Loucy (cell line): ENCODE measurements around the gene PDILT.

ENCODE experiments used
- H2AFZ ChIP-seq: fragments of 200-600 bp; sonication (generic); 2 replicates; pipeline ENCODE4 v1.6.0; 2016; ENCODE audit warnings: antibody characterized with exemption, mild to moderate bottlenecking, low read length, moderate library complexity
- H3F3A ChIP-seq: fragments of 200-600 bp; 2 replicates; pipeline ENCODE4 v1.6.0; 2016; ENCODE audit warnings: antibody characterized with exemption, low read depth, mild to moderate bottlenecking
- H3K27me3 ChIP-seq: fragments of 200-600 bp; sonication (generic); 2 replicates; pipeline ENCODE4 v1.6.1; 2014; ENCODE audit warnings: low read length, mild to moderate bottlenecking; ENCODE audit not compliant: insufficient read depth, poor library complexity, severe bottlenecking
- H3K36me3 ChIP-seq: fragments of 200-600 bp; sonication (generic); 2 replicates; pipeline ENCODE4 v1.6.1; 2016; ENCODE audit warnings: low read length; ENCODE audit not compliant: insufficient read depth
- H3K4me1 ChIP-seq: fragments of 200-600 bp; sonication (generic); 2 replicates; pipeline ENCODE4 v1.5.1; 2014; ENCODE audit warnings: low read length, mild to moderate bottlenecking; ENCODE audit not compliant: insufficient read depth, poor library complexity, severe bottlenecking
- H3K4me2 ChIP-seq: fragments of 200-600 bp; sonication (generic); 2 replicates; pipeline ENCODE4 v1.6.0; 2014; ENCODE audit warnings: antibody characterized with exemption, low read length, low read depth, mild to moderate bottlenecking; ENCODE audit not compliant: poor library complexity, severe bottlenecking
- H3K4me3 ChIP-seq: fragments of 200-600 bp; sonication (generic); 2 replicates; pipeline ENCODE4 v1.5.1; 2014; ENCODE audit warnings: low read length, mild to moderate bottlenecking, mixed read lengths; ENCODE audit not compliant: poor library complexity, severe bottlenecking
- H3K79me2 ChIP-seq: fragments of 200-600 bp; sonication (generic); 2 replicates; pipeline ENCODE4 v1.6.1; 2014; ENCODE audit warnings: low read length; ENCODE audit not compliant: insufficient read depth
- H3K9ac ChIP-seq: fragments of 200-600 bp; sonication (generic); 2 replicates; pipeline ENCODE4 v1.6.0; 2014; ENCODE audit warnings: mild to moderate bottlenecking, low read depth, low read length, moderate library complexity; ENCODE audit not compliant: poor library complexity, severe bottlenecking
- H3K9me2 ChIP-seq: fragments of 200-600 bp; sonication (generic); replicated peaks from 2 replicates; pipeline ENCODE4 v1.6.1; 2016; ENCODE audit warnings: low read depth, low read length, mixed read lengths
- H3K9me3 ChIP-seq: fragments of 200-600 bp; sonication (generic); 2 replicates; pipeline ENCODE4 v1.6.1; 2014; ENCODE audit warnings: mild to moderate bottlenecking, antibody characterized with exemption, low read length, low read depth; ENCODE audit not compliant: insufficient read depth
- H4K20me1 ChIP-seq: fragments of 200-600 bp; sonication (generic); 2 replicates; pipeline ENCODE4 v1.6.0; 2014; ENCODE audit warnings: antibody characterized with exemption, low read length, mild to moderate bottlenecking; ENCODE audit not compliant: insufficient read depth, poor library complexity, severe bottlenecking
- EZH2phosphoT487 ChIP-seq: fragments of 200-600 bp; IDR thresholded peaks from 2 replicates; pipeline ENCODE4 v1.6.1; 2018; ENCODE audit warnings: antibody characterized with exemption, mild to moderate bottlenecking, moderate library complexity, borderline replicate concordance
- TF ChIP-seq, protein P1 (sequence below): fragments of 200-600 bp; sonication (generic); conservative IDR thresholded peaks from 2 replicates; pipeline ENCODE4 v1.5.1; 2014; ENCODE audit warnings: mild to moderate bottlenecking, antibody characterized with exemption, low read length

PDILT gene

GRCh38 chr16:20387978-20388377, 16.6 kb downstream of the PDILT start:
- Histone ChIP-seq H3K4me3 (no peak overlapping the region), H3K36me3 (no peaks in the 10 kb centered on the region), H3K9ac (no peak overlapping the region), H3K79me2 (no peaks in the 10 kb centered on the region), H3K4me2 (no peak overlapping the region), H4K20me1 (no peaks in the 10 kb centered on the region), H2AFZ (no peak overlapping the region), H3K9me2 (no peaks in the 10 kb centered on the region), H3K4me1 (no peaks in the 10 kb centered on the region), H3K9me3 (no peaks in the 10 kb centered on the region), H3K27me3 (no peaks in the 10 kb centered on the region), H3F3A (no peaks in the 10 kb centered on the region)
- TF ChIP-seq, protein P1, sequence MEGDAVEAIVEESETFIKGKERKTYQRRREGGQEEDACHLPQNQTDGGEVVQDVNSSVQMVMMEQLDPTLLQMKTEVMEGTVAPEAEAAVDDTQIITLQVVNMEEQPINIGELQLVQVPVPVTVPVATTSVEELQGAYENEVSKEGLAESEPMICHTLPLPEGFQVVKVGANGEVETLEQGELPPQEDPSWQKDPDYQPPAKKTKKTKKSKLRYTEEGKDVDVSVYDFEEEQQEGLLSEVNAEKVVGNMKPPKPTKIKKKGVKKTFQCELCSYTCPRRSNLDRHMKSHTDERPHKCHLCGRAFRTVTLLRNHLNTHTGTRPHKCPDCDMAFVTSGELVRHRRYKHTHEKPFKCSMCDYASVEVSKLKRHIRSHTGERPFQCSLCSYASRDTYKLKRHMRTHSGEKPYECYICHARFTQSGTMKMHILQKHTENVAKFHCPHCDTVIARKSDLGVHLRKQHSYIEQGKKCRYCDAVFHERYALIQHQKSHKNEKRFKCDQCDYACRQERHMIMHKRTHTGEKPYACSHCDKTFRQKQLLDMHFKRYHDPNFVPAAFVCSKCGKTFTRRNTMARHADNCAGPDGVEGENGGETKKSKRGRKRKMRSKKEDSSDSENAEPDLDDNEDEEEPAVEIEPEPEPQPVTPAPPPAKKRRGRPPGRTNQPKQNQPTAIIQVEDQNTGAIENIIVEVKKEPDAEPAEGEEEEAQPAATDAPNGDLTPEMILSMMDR, result no peak
- TF ChIP-seq EZH2phosphoT487, result no peak

- no peaks in the 10 kb centered on the region for H3K79me2 ChIP-seq
- no peaks in the 10 kb centered on the region for H3F3A ChIP-seq
- H3K9me2 ChIP-seq, result no peaks in the 10 kb centered on the region
- H4K20me1 ChIP-seq, result no peaks in the 10 kb centered on the region
- no peak overlapping the region for H2AFZ ChIP-seq
- no peak overlapping the region for H3K9ac ChIP-seq
- no peaks in the 10 kb centered on the region for H3K27me3 ChIP-seq
- H3K4me3 ChIP-seq, result no peak overlapping the region
- no peaks in the 10 kb centered on the region for H3K36me3 ChIP-seq
- H3K4me2 ChIP-seq, result no peak overlapping the region
- H3K4me1 ChIP-seq, result no peaks in the 10 kb centered on the region
- H3K9me3 ChIP-seq, result no peaks in the 10 kb centered on the region
- TF ChIP-seq, protein P1, result peak; percentile 81
- no peak for TF ChIP-seq EZH2phosphoT487
Observed at GRCh38 chr16:20385844-20386832, 18.4 kb downstream of the PDILT start.

GRCh38 chr16:20383106-20384029, 21.2 kb downstream of the PDILT start:
- Histone ChIP-seq H3K9me2 (no peaks in the 10 kb centered on the region), H3K79me2 (no peaks in the 10 kb centered on the region), H3K36me3 (no peaks in the 10 kb centered on the region), H3K9ac (no peak overlapping the region), H3K4me3 (no peak overlapping the region), H3K4me2 (no peak overlapping the region), H3K9me3 (no peaks in the 10 kb centered on the region), H3K4me1 (no peaks in the 10 kb centered on the region), H2AFZ (peak overlapping the region; percentile 73; the same call in 1 of the 2 replicates), H3K27me3 (no peaks in the 10 kb centered on the region), H3F3A (no peaks in the 10 kb centered on the region), H4K20me1 (no peaks in the 10 kb centered on the region)
- TF ChIP-seq, protein P1, result peak; percentile 81
- TF ChIP-seq EZH2phosphoT487, result no peak
